Fibroblast of skin of right biceps (primary cell): ENCODE measurements around the gene WFDC8.
"Not testable (repeated sequence)": the region's sequence is repeated elsewhere in the genome, so short reads cannot be mapped to it uniquely, and the experiment has no call there.

ENCODE experiments used
- DNase-seq: peaks from one replicate; pipeline ENCODE4 v3.0.0-alpha.2; 2013

WFDC8 gene

GRCh38 chr20:45579184-45579583 is at the start of gene WFDC8:
WFDC8 (minus strand) TSS chr20:45579284; CDS start chr20:45579247, 37 bp downstream.
- DNase-seq = no peak

- DNase-seq = no peak
These were observed 47.5 kb upstream of the WFDC8 start for GRCh38 chr20:45626540-45626939.

GRCh38 chr20:45621593-45621992 is 42.5 kb upstream of the WFDC8 start:
- DNase-seq = no peak

- no peak for DNase-seq
These were observed 38.5 kb upstream of the WFDC8 start for GRCh38 chr20:45617591-45617990.

- no peak for DNase-seq
These were observed 33.2 kb upstream of the WFDC8 start for GRCh38 chr20:45612314-45612713.

- DNase-seq = peak; percentile 93
These were observed 32.0 kb upstream of the WFDC8 start for GRCh38 chr20:45611054-45611453.

GRCh38 chr20:45607810-45608209 is 28.7 kb upstream of the WFDC8 start:
- DNase-seq = no peak

- DNase-seq = no peak
These were observed 16.2 kb upstream of the WFDC8 start for GRCh38 chr20:45595235-45595634.

- DNase-seq = no peak
These were observed 14.4 kb upstream of the WFDC8 start for GRCh38 chr20:45593498-45593897.

GRCh38 chr20:45592574-45593189 is 13.6 kb upstream of the WFDC8 start:
- peak; percentile 66 for DNase-seq

- no peak for DNase-seq
These were observed 10.6 kb upstream of the WFDC8 start for GRCh38 chr20:45589725-45590124.

- DNase-seq = no peak
These were observed 9.7 kb upstream of the WFDC8 start for GRCh38 chr20:45588800-45589199.

- not testable (repeated sequence) for DNase-seq
These were observed 6.9 kb upstream of the WFDC8 start for GRCh38 chr20:45585986-45586385.

- DNase-seq = not testable (repeated sequence)
These were observed 5.2 kb upstream of the WFDC8 start for GRCh38 chr20:45584294-45584693.

GRCh38 chr20:45583502-45583901 is 4.4 kb upstream of the WFDC8 start:
- no peak for DNase-seq

- peak; percentile 2 for DNase-seq
These were observed 2.6 kb upstream of the WFDC8 start for GRCh38 chr20:45581702-45582101.

- no peak for DNase-seq
These were observed 853 bp downstream of the WFDC8 start for GRCh38 chr20:45578231-45578630.

GRCh38 chr20:45576995-45577394 is 2.1 kb downstream of the WFDC8 start:
- peak; percentile 5 for DNase-seq

- no peak for DNase-seq
These were observed 3.2 kb downstream of the WFDC8 start for GRCh38 chr20:45575931-45576330.

GRCh38 chr20:45569650-45570049 is 9.4 kb downstream of the WFDC8 start:
- DNase-seq = not testable (repeated sequence)

- DNase-seq = no peak
These were observed 14.3 kb downstream of the WFDC8 start for GRCh38 chr20:45564760-45565276.

- no peak for DNase-seq
These were observed 23.9 kb downstream of the WFDC8 start for GRCh38 chr20:45555198-45555597.

- no peak for DNase-seq
These were observed 26.6 kb downstream of the WFDC8 start for GRCh38 chr20:45552456-45552855.

GRCh38 chr20:45550765-45551164 is 28.3 kb downstream of the WFDC8 start:
- no peak for DNase-seq

GRCh38 chr20:45548410-45548809 is 30.7 kb downstream of the WFDC8 start:
- DNase-seq = no peak
